Astrocyte (in vitro differentiated cells and primary cell): ENCODE measurements around the gene SCUBE1.

Experiments used
- CTCF ChIP-seq: IDR thresholded peaks from 2 replicates; pipeline ENCODE4 v1.5.1; 2011; ENCODE audit warnings: low read depth, mild to moderate bottlenecking, inconsistent platforms, low read length, moderate library complexity; ENCODE audit not compliant: insufficient read depth
- EZH2 ChIP-seq: IDR thresholded peaks from 2 replicates; pipeline ENCODE4 v1.6.1; 2012; ENCODE audit warnings: mild to moderate bottlenecking, low read length, inconsistent platforms; ENCODE audit not compliant: insufficient read depth

- TF ChIP-seq CTCF, result no peak
- no peak for TF ChIP-seq EZH2
These were observed 44.9 kb downstream of the SCUBE1 start for GRCh38 chr22:43298062-43298801.
